Stimulated activated CD4-positive, alpha-beta T cell treated with anti-CD3 and anti-CD28 coated beads, Interleukin-1b, Interleukin-23, amount 100 ng/mL, for 1 hour (primary cell): ENCODE results near the gene VANGL1.

Experiments used
- DNase-seq, 2 donors: peaks; one replicate each; pipeline ENCODE4 v3.0.0-alpha.2; 2020; ENCODE audit warnings: low read depth in 2 of 2

The VANGL1 gene

DNA sequence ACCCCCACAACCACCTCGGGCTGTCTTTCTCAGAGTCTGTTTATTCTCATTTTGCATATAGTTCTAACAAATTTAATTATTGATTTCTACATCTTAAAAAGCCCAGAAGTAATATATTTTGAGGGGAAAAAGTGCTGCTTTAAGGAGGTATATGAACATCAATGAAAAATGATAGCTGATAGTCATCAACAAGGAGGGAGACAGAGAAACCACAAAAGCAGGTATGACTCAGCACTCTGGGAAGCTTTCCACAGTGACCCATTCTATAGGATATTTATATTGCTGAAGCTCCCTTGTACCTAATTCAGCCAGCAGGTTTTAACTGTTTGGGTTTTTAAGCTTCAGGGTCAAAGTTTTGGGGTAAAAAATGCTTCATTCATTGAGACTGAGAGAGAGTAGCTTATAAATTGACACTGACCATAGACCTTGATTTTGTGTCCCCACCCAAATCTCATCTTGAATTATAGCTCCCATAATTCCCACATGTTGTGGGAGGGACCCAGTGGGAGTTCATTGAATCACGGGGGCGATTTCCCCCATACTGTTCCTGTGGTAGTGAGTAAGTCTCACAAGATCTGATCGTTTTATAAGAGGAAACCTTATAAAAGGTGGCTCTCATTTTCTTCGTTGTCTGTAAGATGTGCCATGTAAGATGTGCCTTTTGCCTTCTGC is 27.4 kb downstream of the VANGL1 start:
- no peak for DNase-seq

DNA sequence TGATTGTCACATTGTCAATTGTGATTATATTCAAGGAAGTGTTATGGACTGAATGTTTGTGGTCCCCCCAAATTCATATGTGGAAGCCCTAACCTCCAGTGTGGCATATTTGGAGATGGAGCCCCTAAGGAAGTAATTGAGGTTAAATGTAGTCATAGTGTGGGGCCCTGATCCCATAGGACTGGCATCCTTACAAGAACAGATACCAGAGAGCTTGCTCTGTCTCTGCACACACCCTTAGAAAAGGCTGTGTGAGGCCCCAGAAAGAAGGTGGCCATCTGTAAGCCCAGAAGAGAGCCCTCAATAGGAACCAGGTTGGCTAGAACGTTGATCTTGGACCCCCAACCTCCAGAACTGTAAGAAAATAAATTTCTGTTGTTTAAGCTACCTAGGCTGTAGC is 28.1 kb downstream of the VANGL1 start:
- no peak for DNase-seq

DNA sequence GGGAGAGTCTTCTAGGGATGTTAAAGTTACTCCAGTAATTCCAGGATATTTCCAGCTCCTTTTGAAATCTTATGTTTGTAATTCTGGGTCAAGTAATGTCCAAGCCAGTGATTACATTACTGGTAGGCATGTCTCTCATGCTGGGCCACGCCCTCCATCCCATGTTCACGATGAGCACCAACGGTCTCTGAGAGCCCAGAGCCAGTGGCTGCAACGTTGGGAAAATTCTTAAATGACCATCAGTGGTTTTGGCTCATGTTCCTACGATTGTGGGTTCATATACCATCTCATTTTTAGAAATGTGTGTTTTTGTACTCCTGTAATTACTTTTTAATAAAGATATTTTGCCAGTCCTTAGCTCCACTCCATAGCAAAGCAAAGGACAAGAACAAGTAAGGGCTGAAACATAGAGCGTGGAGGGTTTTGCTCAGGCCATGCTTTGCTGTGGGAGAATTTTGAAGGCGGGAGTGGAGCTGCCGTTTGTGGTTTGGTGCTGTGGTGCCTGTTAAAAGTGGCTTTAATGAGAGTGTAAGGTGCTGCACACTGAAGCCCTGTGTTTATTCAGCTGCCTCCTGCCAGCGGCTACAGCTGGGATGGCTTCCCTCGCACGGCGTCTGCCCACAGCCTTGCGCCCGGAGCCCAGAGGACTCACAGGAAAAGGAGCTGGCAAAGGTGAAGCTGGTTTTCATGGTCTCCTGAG is 28.9 kb downstream of the VANGL1 start:
- DNase-seq = no peak

DNA sequence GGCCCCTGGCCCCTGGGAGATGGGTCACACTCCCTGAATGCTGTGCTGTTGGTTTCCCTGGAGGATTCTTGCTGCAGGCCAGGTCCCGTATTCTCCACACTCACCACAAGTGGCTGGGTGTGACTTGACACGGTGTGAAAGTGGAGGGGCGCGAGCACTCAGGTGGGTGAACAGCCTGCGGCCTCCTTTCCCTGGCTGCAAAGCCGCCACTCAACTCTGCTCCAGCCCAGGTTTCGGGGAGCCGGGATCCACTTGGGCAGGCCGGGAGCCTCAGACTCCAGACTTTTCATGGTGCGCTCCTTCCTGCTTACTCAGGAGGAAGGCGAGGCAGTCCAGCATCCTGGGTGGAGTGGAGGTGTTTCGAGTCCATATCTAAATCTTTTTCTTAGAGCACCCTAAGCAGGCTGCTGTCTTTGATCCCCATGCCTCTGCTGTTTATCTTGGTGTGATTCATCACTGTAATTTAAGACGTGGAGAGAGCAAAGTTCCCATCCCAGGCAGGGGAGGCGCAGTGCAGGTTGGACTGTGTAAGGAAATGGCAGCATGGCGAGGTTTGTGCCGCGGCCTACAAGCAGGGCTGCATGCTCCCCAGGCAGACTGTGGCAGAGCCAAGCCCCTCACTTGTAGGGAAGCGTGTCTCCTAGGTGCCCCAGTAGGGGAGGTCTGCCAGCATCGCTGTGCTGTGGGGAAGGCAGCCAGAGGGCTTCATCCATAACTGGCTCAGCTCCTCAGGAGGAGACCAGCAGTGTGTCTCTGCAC is 29.6 kb downstream of the VANGL1 start:
- no peak for DNase-seq

DNA sequence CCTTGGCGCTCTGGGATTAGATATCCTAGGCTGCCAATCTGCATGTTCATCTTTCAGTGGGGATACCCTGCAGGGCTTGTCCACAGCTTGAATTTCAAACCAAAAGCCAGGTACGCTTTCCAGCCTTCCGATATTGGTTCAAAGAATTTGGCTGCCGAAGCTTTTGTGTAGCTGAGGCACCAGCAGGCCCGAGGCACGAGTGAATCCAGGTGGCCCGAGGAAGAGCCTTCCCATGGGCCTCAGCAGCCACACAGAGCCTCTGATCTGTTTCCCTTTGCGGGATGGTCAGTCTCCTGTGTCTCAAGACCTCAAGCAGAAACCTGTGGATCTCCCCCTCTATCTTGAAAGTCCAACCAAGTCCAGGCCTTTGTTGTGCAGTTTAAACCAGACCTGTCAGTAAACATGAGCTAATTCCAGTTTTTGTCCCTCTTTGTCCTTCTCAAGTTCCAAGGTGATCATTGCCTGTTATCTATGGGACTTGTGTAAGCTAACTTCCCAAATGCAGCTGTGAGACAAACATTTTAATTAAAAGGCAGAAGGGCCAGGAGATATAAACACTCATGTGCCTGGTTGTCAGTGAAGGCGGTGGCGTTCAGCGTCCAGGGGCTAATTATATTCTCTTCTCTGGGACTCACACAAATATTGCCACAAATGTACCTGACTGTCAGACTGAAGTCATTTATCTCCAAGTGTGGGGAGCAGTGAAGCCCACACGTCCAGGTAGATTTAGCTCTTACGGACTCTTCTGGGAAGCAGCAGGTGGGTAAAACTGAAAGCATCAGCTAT is 30.6 kb downstream of the VANGL1 start:
- no peak for DNase-seq

DNA sequence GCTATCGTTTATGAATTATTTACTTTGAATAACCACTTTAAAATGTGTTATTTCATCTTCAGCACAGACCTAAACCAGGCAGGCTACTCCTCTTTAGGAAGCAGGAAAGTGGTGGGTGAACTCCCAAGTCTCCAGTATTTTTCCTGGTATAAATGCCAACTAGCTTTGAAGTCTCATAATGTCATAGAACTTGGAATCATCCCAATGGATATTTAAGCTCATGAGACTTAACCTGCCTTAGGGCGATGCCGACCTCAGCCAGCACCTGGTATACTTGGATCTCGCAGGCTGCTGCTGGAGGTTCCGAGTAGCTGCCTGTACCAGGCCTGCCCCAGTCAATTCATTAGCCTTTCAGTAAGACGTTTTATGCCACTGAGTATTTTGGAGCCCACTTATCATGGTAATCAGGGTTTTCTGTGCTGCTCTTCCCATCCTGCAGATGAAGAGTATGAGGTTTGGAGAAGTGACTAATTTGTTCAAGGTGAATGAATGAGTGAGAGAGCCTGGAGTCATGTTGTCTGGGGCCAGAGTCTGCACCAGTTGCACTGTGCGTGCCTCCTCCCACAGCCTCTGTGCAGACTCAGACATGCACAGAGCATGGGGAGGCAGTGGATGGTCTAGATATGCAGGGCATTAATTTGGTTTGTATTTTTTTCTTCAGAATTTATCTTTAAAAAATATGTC is 34.9 kb downstream of the VANGL1 start:
- DNase-seq = no peak

DNA sequence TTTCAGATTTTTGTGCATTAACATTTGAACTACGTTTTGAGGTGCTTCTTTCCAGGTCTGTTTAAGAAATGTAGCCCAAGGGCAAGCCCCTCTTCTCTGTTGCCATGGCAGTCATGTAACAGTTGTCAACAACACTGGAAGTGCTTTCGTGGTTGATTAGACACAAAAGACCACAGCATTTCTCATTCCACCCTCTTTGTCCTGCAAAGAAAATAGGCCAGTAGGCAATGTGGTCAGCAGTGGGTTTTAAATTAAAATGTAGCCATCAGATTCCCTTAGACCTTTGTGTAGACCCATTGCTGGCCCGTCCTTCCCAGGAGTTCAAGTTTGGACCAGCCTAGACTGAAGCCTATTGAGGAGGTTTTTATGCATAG is 35.4 kb downstream of the VANGL1 start:
- DNase-seq = no peak

DNA sequence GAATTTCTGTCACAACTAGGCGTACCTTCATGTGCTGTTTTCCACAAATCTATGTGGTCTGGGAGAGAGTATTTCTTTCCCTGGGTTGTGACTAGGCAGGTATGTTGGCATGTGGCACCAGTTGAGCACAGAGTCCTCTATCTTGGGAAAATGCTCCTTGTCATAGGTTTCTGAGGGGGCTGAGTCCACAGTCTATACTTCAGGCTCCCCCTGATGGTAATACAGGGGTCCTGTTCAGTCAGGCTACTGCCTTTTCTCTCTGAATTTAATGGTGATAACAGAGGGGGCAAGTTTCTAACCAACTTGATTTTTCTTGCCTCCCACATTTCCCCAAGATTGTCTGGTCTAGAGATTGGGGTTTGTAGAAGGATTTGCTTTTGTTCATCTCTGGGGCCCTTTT is 35.8 kb downstream of the VANGL1 start:
- no peak for DNase-seq

DNA sequence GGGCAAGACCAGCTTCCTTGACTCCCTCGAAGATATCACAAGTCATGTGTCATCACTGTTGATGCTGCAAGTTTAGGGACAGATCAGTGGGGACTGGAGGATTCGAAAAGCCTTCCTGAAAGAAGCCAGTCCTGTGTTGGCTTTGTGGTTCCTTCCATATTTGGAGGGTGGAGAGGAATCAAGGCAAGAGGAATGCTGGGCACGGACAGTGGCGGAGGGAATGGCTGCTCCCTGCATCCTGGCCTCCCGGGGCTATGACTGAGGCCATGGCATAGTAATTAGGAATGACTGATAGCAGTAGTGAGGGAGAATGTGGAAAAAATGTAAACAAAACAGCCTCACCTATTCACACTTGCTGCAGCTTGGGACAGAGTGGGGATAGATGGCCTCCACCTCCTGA is 36.4 kb downstream of the VANGL1 start:
- DNase-seq = no peak

DNA sequence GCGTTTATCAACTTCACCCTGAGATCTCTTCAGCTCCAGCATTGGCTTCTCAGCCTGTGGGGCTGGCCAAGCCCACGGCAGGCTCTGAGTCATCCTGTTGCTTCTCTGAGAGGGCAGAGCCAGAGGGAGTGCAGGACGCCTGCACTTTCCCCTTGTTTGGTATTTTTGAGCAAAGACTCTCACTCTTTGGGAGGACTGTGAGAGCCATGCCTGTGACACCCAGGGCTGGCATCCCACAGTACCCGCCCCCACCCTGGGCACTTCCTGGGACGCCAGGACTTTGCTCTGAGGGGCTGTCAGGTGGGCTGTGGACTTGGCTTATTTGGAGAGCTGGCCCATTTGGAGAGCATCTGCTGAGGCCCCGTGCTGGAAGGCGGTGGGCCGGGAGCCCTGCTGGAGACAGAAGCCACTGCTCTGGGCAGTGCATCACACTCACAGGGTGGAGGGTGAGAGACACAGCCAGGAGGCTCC is 37.4 kb downstream of the VANGL1 start:
- no peak for DNase-seq

DNA sequence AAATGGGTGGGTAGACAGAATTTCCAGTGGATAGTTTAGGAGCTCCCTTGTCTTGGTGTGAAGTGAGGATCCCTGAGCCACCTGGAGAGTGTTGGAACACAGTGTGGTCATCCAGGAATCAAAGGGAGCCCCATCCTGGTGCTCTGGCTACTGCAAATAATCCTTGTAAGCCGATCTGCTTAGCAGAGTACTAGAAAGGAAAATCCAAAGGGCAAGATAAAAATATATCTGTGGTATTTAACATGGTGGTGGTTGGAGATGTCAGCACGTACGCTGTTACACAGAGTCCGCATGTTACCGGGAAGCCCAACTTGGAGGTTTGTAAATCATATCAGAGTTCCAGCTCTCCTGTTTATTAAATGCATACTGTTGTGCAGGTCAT is 39.0 kb downstream of the VANGL1 start:
- DNase-seq = no peak

DNA sequence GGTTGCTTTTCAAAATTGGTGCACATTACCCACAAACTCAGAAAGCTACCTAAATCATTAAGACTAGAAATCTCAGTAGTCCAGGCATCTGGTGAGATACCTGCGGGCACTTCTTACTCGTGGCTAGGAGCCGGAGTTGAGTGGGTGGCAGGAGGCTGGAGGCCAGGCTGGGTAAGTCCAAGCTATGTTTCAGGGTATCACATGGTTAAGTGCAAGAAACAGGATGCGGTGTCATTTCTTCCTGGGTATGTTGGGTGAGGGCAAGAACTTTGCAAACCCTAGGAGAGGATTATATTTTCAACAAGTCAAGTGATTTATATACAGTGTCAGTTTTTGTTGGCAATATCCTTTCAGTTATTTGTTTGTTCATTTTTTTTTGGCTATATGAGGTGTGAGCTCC is 41.0 kb downstream of the VANGL1 start:
- DNase-seq = no peak

DNA sequence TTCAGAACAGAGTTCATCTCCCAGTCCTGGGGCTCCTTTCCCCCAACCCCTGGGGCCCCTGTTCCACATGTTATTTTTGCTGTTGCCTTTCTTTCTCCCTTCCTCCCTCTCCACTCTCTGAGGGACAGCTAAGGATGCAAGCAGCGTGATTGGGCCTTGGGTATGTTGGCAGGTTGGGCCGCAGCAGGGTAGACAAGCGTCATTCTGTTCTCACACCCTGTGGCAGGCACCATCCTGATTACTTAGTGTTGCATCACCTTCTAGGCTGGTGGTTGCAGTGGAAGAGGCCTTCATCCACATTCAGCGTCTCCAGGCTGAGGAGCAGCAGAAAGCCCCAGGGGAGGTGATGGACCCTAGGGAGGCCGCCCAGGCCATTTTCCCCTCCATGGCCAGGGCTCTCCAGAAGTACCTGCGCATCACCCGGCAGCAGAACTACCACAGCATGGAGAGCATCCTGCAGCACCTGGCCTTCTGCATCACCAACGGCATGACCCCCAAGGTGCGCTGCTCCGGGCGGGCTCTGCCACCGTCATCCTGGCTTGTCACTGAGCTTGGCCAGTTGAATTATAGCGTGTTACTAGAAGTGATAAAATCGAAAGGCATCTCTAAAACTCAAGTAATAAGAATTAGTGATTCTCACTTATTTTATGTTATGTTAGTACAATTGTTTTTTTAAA is 43.4 kb downstream of the VANGL1 start:
- no peak for DNase-seq

DNA sequence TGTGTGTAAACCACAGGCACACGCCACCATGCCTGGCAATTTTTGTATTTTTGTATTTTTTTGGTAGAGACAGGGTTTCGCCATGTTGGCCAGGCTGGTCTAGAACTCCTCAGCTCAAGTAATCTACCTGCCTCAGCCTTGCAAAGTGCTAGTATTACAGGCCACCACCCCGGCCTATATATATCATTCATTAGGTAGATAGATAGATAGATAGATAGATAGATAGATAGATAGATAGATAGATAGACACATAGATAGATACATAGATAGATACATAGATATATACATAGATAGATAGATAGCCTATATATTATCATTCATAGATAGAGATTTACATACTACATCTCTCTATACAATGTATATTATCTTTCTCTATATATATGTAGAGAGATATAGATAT is 46.0 kb downstream of the VANGL1 start:
- DNase-seq = no peak

DNA sequence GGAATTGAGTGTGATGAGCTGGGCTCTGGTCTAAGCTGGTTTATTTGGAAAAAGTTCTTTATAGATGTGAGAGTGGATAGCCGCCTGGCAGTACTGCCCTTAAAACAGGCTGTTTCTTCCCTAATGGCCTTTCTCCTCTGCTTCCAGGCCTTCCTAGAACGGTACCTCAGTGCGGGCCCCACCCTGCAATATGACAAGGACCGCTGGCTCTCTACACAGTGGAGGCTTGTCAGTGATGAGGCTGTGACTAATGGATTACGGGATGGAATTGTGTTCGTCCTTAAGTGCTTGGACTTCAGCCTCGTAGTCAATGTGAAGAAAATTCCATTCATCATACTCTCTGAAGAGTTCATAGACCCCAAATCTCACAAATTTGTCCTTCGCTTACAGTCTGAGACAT is 49.2 kb downstream of the VANGL1 start:
- DNase-seq = no peak

DNA sequence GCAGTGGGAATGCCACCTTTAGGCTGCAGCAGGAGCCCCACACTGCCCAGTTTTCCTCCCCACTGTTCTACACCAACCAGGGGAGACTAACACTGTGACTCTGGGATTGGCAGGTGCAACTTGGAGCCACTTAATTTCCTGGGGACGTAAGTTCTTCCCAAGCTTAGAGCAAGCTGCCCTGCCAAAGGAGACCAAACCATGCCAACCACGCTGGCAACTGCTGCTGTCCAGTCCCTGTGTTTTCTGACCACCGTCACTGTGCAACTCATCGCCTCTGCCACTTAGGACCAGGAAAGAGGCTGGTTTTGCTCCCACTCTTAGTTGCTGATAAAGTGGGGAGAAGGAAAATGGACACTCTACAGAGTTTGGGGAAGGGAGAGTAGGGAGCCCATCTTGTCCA is 50.5 kb downstream of the VANGL1 start:
- no peak for DNase-seq

DNA sequence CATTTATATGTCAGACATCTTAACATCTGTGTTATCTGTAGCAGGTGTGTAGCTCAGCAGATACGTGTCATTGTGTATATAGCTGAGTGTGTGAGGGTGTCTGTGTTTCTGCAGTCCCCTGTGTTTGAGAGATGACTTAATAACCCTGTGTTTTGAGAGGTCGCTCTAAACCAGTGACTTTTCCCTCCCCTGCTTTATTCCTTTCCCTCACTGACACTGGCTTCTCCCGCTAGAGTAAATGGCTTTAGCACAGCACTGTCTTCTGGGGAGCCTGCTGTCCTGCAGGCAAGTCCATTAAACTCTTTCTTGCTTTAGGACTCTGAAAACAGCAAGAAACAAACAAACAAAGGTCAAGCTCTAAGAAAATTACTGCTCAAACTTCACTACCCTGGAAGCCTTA is 53.0 kb downstream of the VANGL1 start:
- no peak for DNase-seq

DNA sequence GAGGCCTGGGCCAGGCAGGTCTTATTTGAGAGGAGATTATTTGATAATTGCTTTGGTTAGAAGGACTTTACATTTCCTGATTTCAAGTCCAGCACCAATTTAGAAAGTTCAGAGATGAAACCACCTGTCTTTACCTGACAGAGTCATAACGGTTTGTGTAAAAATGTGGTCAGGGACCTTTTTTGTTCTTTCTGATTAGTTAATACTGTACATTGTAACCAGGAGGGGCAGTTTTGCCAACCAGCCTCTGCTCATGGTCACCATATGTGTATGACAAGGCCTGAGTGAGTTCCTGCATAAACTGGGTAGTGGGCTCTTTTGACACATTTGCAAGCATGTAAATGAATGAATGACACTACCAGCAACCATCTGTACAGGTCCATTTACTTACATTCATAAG is 55.8 kb downstream of the VANGL1 start:
- DNase-seq = no peak

DNA sequence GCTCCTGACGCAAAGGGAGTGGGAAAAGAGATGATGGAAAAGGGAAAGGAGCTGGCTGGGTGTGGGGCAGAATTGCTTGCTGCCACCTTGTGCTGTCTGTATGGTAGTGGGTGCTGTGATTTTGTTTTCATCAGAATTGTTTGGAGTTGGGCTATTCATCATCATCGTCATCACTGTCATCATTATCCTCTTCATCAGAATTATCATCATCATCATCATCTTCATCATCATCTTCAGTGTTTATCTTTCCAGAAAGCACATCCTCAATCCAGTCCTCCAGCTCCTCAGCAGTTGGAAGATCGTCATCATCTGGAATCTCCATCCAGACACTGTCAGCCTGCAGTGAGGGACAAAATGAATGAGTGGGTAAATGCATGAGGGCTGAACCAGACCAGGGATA is 59.3 kb downstream of the VANGL1 start:
- no peak for DNase-seq

DNA sequence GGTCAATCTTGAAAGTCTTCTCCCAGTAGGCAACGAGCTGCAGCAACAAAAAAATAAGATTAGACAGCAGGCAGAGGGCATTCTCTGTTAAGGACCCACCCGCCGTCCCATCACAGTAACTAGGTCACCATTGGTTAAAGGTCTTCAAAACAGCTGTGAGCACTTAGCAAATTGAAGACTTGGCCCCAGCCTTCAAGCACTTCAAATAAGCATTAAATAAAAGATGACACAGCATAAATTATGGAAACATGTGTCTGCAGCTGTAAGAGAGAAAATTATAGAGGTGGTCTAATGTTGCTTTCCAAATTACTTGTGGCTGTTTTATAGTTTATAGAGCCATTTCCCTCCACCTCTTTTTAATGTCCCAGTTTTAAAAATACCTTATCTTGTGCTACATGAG is 61.2 kb downstream of the VANGL1 start:
- DNase-seq = no peak
